Stimulated activated naive CD4-positive, alpha-beta T cell (primary cell): ENCODE measurements around the gene CHST11.

Experiments
- DNase-seq, 6 experiments: peaks; one replicate each; lab custom pipeline; 2025; lab: John Stamatoyannopoulos, UW

The CHST11 gene

DNA sequence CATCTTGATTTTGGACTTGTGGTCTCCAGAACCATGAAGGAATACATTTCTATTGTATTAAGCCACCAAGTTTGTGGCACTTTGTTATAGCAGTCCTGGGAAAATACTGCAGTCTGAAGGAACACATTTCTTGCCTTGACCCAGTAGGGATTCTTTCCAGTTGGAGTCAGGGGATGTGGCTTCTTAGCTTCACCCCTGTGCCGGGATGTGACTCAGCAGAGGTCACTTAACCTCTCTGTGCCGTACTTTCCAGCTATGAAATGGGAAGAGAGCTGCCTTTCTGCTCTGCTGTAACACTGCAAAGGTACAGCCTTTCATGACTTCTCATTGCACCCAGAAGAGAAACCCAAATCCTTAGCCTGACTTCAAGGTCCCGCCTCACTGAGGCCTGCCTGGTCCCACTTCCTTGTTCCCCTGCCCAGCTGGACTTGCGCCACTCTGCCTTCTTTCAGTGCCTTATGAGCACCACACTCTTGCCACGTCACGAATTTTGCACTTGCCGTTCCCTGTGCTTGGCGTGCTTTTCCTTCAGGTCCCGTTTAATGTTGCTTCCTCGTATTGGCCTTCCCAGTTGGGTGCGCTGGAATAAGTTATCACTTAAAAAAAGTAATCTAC is 24.2 kb downstream of the CHST11 start:
- no peak for DNase-seq

DNA sequence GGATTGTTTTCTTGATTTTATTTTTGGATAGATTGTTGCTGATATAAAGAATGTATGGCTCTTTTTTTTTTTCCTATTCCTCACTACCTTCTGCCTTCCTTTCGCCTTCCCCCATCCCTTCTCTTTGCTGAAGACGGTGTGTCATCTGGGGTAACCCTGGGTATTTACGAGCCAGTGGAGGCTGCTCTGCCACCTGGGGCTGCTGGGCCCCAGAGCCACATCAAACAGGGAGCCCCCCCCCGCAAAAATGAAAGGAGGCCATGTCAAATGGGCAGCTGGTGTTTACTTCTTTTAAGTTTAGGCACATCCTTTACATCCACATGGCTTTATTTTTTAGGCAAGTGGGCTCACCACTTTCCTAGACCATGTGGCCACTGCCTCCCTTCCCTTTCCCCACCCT is 25.4 kb downstream of the CHST11 start:
- DNase-seq: no peak

DNA sequence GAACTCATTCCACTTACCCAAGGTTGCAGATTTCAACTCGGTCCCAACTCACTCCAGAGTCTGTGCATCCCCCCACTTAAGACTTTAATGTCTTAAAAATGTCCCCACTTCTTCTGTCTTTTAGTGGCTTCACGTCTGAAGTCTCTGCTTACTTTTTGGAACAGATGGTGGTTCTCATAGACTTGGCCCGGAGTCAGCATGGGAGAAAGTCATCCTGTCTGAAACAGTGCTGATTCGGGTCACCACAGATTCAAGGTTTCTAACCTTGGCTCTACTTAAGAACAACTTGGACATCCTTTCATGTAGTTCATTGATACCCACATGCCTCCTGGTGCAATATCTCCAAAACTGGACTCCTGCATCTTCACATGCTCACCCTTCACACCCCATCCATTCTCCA is 26.0 kb downstream of the CHST11 start:
- no peak for DNase-seq

GRCh38 chr12:104484079-104484478 is 27.3 kb downstream of the CHST11 start:
- DNase-seq: no peak

DNA sequence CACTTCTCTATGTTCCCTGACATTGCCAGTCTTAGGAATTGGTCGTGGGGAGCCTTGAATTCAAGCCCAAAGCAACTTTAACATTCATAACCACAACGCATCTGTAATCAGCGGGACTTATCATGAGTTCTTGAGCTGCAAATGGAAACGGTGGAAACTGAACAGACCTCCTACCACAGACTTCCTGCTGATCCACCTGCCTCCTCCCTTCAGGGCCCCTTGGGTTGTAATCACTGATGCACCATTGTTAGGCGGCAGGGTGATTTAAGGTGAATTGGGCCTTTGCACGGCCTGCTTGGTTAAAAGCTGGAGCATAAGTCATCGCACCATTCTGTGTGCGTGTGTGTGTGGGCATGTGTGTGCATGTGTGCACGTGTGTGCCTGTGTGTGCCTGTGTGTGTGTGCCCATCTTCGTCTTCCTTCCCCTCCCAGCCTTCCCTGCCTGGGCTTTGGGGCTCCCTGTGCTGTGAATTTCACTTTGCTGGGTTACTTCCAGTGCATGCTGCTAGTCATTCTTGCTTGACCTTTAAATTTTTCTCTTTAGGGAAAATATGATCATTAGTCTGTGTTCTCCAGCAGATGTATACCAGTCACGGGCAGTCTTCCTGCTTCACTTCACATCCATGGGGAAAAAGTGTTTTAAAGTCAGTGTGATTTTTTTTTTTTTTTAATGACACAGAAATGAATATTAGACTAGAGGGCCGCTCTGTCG is 29.1 kb downstream of the CHST11 start:
- peak in 5 of 6 experiments; percentile 13 to 68 (median 61) for DNase-seq

DNA sequence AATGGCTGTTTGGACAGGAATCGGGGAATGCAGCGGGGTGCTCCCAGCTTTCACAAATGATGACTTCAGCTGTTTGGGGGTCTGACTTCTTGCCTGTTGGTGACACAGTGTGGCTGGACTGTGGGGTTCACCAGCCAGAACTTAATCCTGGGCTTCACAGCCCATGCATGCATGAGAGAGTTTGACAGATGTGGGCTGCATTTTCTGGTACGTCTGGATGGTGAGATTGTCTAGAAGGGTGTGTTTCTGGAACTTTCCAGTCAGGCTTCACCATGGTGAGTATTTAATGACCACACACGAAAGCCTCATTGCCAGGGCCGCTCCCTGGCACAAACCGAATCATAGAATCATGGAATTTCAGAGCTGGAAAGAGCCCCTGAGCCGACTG is 29.6 kb downstream of the CHST11 start:
- no peak for DNase-seq

GRCh38 chr12:104486943-104487819 is 30.4 kb downstream of the CHST11 start:
- no peak for DNase-seq

DNA sequence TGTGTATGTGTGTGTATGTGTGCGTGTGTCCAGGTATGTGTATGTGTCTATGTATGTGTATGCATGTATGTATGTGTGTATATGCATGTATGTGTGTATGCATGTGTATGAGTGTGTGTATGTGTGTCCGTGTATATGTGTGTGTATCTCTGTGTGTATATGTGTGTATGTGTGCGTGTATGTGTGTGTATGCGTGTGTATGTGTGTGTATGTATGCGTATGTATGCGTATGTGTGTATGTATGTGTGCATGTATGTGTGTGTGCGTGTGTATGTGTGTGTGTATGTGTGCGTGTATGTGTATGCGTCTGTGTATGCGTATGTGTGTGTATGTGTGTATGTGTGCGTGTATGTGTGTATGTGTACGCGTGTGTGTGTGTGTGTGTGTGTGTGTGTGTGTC is 31.6 kb downstream of the CHST11 start:
- no peak for DNase-seq

- no peak for DNase-seq
Measured at GRCh38 chr12:104490186-104490585, 33.4 kb downstream of the CHST11 start.

DNA sequence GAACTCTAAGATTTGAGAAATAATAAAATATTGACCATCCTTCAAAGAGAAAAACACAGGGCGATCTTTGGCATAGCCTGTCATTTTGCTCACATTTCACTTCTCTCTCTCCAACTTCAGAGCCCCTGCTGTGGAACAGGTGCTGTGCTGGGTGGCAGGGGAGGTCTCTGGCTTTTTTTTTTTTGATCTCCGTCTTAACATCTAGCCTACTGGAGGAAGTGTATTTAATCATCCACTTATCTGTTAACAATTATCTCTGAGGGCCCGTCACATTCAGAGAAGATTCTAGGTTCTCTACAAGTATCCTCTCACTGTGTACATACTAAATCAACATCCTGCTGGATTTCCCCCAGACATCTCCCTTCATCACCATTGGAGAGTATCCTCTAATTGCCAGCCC is 34.1 kb downstream of the CHST11 start:
- DNase-seq: no peak

- DNase-seq: no peak
Measured at GRCh38 chr12:104493496-104493895, 36.7 kb downstream of the CHST11 start.

GRCh38 chr12:104494137-104494792 is 37.5 kb downstream of the CHST11 start:
- peak in 4 of 6 experiments; percentile 6 to 25 (median 22) for DNase-seq

GRCh38 chr12:104494793-104495158 is 38.0 kb downstream of the CHST11 start:
- DNase-seq: peak in 2 of 6 experiments; percentile 21 to 25

DNA sequence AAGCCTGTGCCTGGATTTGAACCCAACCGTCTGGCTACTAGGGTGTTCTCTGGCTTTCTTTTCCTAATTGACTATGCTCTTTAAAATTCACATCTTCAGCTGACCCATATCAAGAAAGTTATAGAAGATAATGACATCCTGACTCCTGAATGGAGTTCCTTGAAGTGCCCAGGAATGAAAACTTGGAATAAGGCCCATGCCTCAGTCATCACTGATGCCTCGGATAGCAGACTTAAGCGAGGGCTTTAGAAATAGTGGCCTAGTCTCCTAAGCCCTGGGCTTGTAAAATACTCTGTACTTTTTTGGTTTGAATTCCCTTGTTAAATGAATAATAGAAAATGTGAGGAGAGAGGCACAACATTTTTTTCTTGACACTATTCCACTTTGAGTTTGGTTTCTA is 39.0 kb downstream of the CHST11 start:
- no peak for DNase-seq

GRCh38 chr12:104496336-104496735 is 39.6 kb downstream of the CHST11 start:
- DNase-seq: no peak

DNA sequence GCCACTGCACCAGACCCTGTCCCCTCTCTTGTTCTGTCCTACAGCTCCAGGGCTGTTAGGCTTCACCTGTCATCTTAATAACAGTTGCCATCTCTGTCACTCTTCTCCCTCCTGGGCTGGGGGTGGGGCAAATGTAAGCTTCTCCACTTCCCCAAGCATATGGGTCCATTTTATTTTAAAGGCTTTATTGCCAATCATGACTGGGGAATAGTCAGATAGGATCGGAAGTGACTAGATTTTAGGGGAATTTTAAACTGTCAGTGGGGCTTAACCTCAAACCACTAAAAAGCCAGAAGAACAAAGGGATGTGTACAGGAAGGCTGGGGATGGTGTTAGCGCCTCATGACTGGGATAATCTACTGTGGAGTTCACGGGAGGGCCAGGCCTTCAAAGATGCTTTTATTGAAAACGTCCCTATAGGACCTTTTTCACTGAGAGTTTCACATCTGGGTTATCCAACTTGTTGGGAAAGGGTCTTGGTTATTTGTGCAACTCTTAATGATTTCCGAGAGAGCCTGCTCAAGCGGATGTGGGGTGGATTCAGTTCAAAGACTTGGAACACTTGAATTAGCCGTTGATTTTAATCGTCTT is 41.6 kb downstream of the CHST11 start:
- DNase-seq: peak in 5 of 6 experiments; percentile 3 to 58 (median 51)

GRCh38 chr12:104499668-104500332 is 43.1 kb downstream of the CHST11 start:
- no peak for DNase-seq

DNA sequence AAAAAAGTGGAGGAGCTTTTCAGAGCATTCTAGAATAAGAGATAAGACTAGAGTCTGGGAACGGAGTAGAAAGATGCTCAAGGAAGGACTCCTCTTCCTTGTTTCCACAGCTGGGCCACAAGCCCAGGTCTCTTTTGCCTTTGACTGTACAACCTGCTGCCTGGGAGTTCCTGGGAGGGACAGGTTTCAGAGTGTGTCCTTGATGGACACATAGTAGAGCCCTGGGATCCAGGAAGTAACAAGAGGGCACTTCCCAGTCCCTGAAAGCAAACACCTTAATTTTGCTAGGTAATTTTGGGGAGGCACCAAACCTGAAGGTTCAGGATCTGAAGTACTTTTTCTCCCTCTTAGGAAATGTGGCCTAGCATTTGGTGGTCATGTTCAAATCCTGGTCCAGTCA is 44.4 kb downstream of the CHST11 start:
- DNase-seq: no peak

- no peak for DNase-seq
Measured at GRCh38 chr12:104501660-104502059, 44.9 kb downstream of the CHST11 start.

DNA sequence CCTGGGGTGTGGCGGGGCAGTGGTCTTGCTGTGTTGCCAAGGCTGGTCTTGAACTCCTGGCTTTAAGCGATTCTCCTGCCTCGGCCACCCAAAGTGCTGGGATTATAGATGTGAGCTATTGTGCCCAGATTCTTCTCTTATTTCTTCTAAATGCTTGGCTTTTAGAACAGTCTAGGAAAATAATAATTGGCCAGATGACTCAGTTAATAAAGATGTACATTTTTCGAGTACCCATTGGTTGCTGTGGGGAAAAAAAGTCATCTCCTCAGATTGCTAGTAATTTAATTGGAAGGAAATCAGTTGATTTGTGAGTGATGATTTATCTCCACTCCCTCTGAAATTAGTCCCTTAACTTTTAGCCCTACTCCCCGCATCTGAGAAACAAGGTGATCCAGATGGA is 45.5 kb downstream of the CHST11 start:
- no peak for DNase-seq

DNA sequence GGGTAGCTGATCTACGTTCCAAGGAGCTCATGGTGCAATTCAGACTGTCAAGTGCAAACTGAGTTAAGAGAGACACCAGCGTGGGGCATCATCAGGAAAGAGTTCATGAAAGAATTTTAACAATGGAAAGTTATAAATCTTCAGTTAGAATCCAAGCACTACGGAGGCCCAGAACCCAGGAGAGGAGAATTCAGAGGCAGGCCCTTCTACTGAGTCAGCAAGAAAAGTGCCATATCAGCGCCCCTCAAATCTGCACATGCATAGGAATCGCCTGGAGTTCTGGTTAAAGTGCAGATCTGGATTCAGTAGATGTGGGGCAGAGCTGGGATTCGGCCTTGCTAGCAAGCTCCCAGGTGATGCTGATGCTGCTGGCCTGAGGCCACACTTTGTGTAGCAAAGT is 45.9 kb downstream of the CHST11 start:
- DNase-seq: no peak
